A673 (cell line): ENCODE measurements around the gene TANC1. TPM values are rescaled to one million over a fixed set of nuclear protein-coding genes. Genes with fewer than 3 reads are reported as not detected.

Source experiments
- BruUV-seq: library from RNA; stranded (reverse); fragments of 400-500 nt; replicated peaks from 2 replicates; lab custom pipeline; 2021; lab: Mats Ljungman, UMichigan
- CTCF ChIA-PET: fragments of 300-600 bp; sonication (Branson Sonifier 250); formaldehyde crosslinking; loops from one replicate; lab custom pipeline; 2022; ENCODE audit warnings: antibody characterized with exemption; lab: Charles Lee
- POLR2A ChIA-PET: fragments of 300-600 bp; sonication (Branson Sonifier 250); formaldehyde crosslinking; loops from one replicate; lab custom pipeline; 2022; ENCODE audit warnings: antibody characterized with exemption; ENCODE audit not compliant: low non-redundant PET; lab: Charles Lee
- DNase-seq: peaks from one replicate; pipeline ENCODE4 v3.0.0-alpha.2; 2015; ENCODE audit warnings: low spot score
- H3K27ac ChIP-seq: fragments of 200-600 bp; sonication (generic); 2 replicates; pipeline ENCODE4 v1.5.1; 2016; ENCODE audit warnings: mixed run types, low read depth, mild to moderate bottlenecking, mixed read lengths, antibody characterized with exemption, low read length; ENCODE audit not compliant: poor library complexity, severe bottlenecking
- H3K27me3 ChIP-seq: fragments of 200-600 bp; sonication (generic); replicated peaks from 2 replicates; pipeline ENCODE4 v1.6.1; 2017; ENCODE audit warnings: mixed run types, low read depth, mild to moderate bottlenecking, mixed read lengths, antibody characterized with exemption, low read length; ENCODE audit not compliant: insufficient read depth, poor library complexity
- H3K36me3 ChIP-seq: fragments of 200-600 bp; sonication (generic); 2 replicates; pipeline ENCODE4 v1.6.1; 2016; ENCODE audit warnings: mixed run types, mild to moderate bottlenecking, mixed read lengths, antibody characterized with exemption, low read length; ENCODE audit not compliant: insufficient read depth, poor library complexity, severe bottlenecking
- H3K4me1 ChIP-seq: fragments of 200-600 bp; sonication (generic); 2 replicates; pipeline ENCODE4 v1.6.1; 2017; ENCODE audit warnings: mixed run types, mild to moderate bottlenecking, mixed read lengths, antibody characterized with exemption, low read length; ENCODE audit not compliant: insufficient read depth, poor library complexity, severe bottlenecking
- H3K4me3 ChIP-seq: fragments of 200-600 bp; sonication (generic); 2 replicates; pipeline ENCODE4 v1.5.1; 2016; ENCODE audit warnings: low read depth, mixed run types, mild to moderate bottlenecking, mixed read lengths, low read length; ENCODE audit not compliant: poor library complexity, severe bottlenecking
- H3K9me3 ChIP-seq: fragments of 200-600 bp; sonication (generic); 2 replicates; pipeline ENCODE4 v1.6.1; 2016; ENCODE audit warnings: mixed run types, low read depth, mild to moderate bottlenecking, mixed read lengths, antibody characterized with exemption, low read length; ENCODE audit not compliant: poor library complexity, severe bottlenecking
- CTCF ChIP-seq: fragments of 300-800, 200-600 bp; sonication (generic); conservative IDR thresholded peaks from 2 replicates; pipeline ENCODE4 v1.5.1; 2017; ENCODE audit warnings: low read depth, mild to moderate bottlenecking, antibody characterized with exemption, low read length, moderate library complexity, mixed read lengths
- EZH2 ChIP-seq: fragments of 200-600 bp; sonication (generic); IDR thresholded peaks from 2 replicates; pipeline ENCODE4 v1.6.1; 2017; ENCODE audit warnings: borderline replicate concordance, low read depth, mild to moderate bottlenecking, mixed read lengths, antibody characterized with exemption, low read length; ENCODE audit not compliant: poor library complexity, severe bottlenecking
- intact Hi-C: fragments of 100-400 bp; cut with micrococcal nuclease; formaldehyde crosslinking; loops from one replicate; pipeline ENCODE4 v1.10.0; 2022; ENCODE audit not compliant: unreplicated experiment
- total RNA-seq: library from RNA; stranded (reverse); gene quantifications from 2 replicates; pipeline ENCODE4 v1.2.3, GENCODE V29; 2021

Gene TANC1
- total RNA-seq, 1 experiment from 2014 or later = 9.0 TPM

GRCh38 chr2:159232456-159233170 is 264.2 kb downstream of the TANC1 start:
- no peak overlapping the region for H3K27ac ChIP-seq
- DNase-seq = no peak
- H3K27me3 ChIP-seq = no peaks in the 10 kb centered on the region
- H3K36me3 ChIP-seq = peaks cover 10% of the 10 kb centered on the region
- BruUV-seq = no TSS peak
- ChIA-PET CTCF (no interaction called here), POLR2A (no interaction called here)
- TF ChIP-seq CTCF (no peak), EZH2 (no peak)
- no peaks in the 10 kb centered on the region for H3K9me3 ChIP-seq
- intact Hi-C loops = no loop called here
- no peak overlapping the region for H3K4me3 ChIP-seq
- H3K4me1 ChIP-seq = no peaks in the 10 kb centered on the region

GRCh38 chr2:159234868-159235267 is 266.4 kb downstream of the TANC1 start:
- no peaks in the 10 kb centered on the region for H3K9me3 ChIP-seq
- no peaks in the 10 kb centered on the region for H3K27me3 ChIP-seq
- no peaks in the 10 kb centered on the region for H3K4me1 ChIP-seq
- no TSS peak for BruUV-seq
- H3K27ac ChIP-seq = no peak overlapping the region
- CTCF ChIA-PET = no interaction called here
- H3K4me3 ChIP-seq = no peak overlapping the region
- no peak for TF ChIP-seq CTCF
- no peak for TF ChIP-seq EZH2
- no peak for DNase-seq
- POLR2A ChIA-PET = no interaction called here
- peaks cover 10% of the 10 kb centered on the region for H3K36me3 ChIP-seq
- intact Hi-C loops = no loop called here

GRCh38 chr2:159243529-159243928 is 275.1 kb downstream of the TANC1 start:
- Histone ChIP-seq H3K9me3 (no peaks in the 10 kb centered on the region), H3K4me1 (no peaks in the 10 kb centered on the region), H3K27ac (no peak overlapping the region), H3K4me3 (no peak overlapping the region), H3K27me3 (no peaks in the 10 kb centered on the region), H3K36me3 (no peaks in the 10 kb centered on the region)
- BruUV-seq = no TSS peak
- ChIA-PET POLR2A (no interaction called here), CTCF (no interaction called here)
- DNase-seq = no peak
- intact Hi-C loops = no loop called here
- no peak for TF ChIP-seq CTCF
- TF ChIP-seq EZH2 = no peak
